PC-3 (cell line): ENCODE measurements around the gene ADCY5.

Source experiments
- EZH2 ChIP-seq: fragments of 300-600 bp; sonication (generic); IDR thresholded peaks from one replicate; pipeline ENCODE4 v1.6.1; 2017; ENCODE audit warnings: antibody characterized with exemption, mild to moderate bottlenecking, low read length; ENCODE audit not compliant: unreplicated experiment
- TF ChIP-seq, protein P1 (sequence below): fragments of 300-600 bp; sonication (generic); conservative IDR thresholded peaks from 2 replicates; pipeline ENCODE4 v1.5.1; 2017; ENCODE audit warnings: antibody characterized with exemption, low read depth, mild to moderate bottlenecking, low read length

DNA sequence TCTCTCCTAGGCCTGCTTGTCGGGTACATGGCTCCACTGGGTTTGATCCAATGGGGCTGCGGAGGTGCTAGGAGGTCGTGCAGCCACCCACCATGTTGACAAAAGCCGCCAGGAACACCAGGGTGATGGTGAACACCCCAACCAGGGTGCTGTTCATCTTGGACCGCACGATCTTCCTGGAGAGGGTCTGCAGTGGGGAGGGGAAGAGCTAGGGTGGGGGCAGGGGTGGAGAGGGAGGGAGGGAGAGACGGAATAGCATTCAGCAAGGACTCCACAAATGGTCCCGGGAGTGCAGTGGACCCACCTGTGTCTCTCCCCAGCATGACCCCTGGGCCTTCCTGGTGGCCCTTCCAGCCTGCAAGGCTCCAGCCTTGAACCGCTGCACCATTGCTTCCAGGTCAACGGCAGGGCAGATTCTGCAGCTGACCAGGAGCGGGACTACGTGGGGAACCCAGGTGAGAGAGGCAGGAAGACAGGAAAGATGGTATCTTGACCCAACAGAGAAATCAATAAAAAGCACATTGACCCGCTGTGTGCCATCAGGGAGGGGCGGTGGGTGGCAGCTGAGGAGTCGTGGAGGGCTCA is 144.8 kb downstream of the ADCY5 start:
- TF ChIP-seq, protein P1, sequence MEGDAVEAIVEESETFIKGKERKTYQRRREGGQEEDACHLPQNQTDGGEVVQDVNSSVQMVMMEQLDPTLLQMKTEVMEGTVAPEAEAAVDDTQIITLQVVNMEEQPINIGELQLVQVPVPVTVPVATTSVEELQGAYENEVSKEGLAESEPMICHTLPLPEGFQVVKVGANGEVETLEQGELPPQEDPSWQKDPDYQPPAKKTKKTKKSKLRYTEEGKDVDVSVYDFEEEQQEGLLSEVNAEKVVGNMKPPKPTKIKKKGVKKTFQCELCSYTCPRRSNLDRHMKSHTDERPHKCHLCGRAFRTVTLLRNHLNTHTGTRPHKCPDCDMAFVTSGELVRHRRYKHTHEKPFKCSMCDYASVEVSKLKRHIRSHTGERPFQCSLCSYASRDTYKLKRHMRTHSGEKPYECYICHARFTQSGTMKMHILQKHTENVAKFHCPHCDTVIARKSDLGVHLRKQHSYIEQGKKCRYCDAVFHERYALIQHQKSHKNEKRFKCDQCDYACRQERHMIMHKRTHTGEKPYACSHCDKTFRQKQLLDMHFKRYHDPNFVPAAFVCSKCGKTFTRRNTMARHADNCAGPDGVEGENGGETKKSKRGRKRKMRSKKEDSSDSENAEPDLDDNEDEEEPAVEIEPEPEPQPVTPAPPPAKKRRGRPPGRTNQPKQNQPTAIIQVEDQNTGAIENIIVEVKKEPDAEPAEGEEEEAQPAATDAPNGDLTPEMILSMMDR = no peak
- TF ChIP-seq EZH2 = no peak
